Liver (tissue), 9 donors: ENCODE results near the gene IRF4. TPM values are rescaled to one million over a fixed set of nuclear protein-coding genes. Genes with fewer than 3 reads are reported as not detected.

ENCODE experiments used
- DNase-seq: peaks from one replicate; pipeline ENCODE4 v3.0.0-alpha.2; 2017; ENCODE audit warnings: low spot score
- H3K27ac ChIP-seq, 2 donors: one replicate each; pipeline ENCODE4 v1.7.0; 2013; ENCODE audit warnings: inconsistent platforms in 2 of 2, low read length in 2 of 2, control low read depth in 1 of 2, low read depth in 1 of 2, mild to moderate bottlenecking in 1 of 2
- H3K27me3 ChIP-seq, 4 donors: one replicate each; pipeline versions ENCODE4 v1.6.1 to v1.7.0; 2013; ENCODE audit warnings: low read length in 3 of 4, inconsistent platforms in 1 of 4, mild to moderate bottlenecking in 1 of 4, moderate library complexity in 1 of 4; ENCODE audit not compliant: control insufficient read depth in 4 of 4, insufficient read depth in 4 of 4
- H3K36me3 ChIP-seq, 4 donors: one replicate each; pipeline versions ENCODE4 v1.6.1 to v1.7.0; 2013; ENCODE audit warnings: low read length in 3 of 4, mild to moderate bottlenecking in 3 of 4, low read depth in 1 of 4, moderate library complexity in 1 of 4; ENCODE audit not compliant: control insufficient read depth in 4 of 4, insufficient read depth in 3 of 4
- H3K4me1 ChIP-seq, 4 donors: one replicate each; pipeline versions ENCODE4 v1.6.1 to v1.7.0; 2013; ENCODE audit warnings: low read length in 3 of 4, mild to moderate bottlenecking in 3 of 4, moderate library complexity in 1 of 4; ENCODE audit not compliant: control insufficient read depth in 4 of 4, insufficient read depth in 4 of 4
- H3K4me3 ChIP-seq, 3 donors: one replicate each; pipeline versions ENCODE4 v1.6.1 to v1.7.0; 2013; ENCODE audit warnings: low read length in 3 of 3, control low read depth in 1 of 3, low read depth in 1 of 3, mild to moderate bottlenecking in 1 of 3
- H3K9ac ChIP-seq, 2 donors: one replicate each; pipeline ENCODE4 v1.7.0; 2013; ENCODE audit warnings: low read length in 2 of 2, mild to moderate bottlenecking in 2 of 2, moderate library complexity in 2 of 2, control low read depth in 1 of 2, low read depth in 1 of 2
- H3K9me3 ChIP-seq, 4 donors: one replicate each; pipeline versions ENCODE4 v1.6.1 to v1.7.0; 2013; ENCODE audit warnings: low read length in 3 of 4; ENCODE audit not compliant: control insufficient read depth in 4 of 4
- ATF3 ChIP-seq: IDR thresholded peaks from 2 replicates; pipeline ENCODE4 v1.6.1; 2016; ENCODE audit warnings: antibody characterized with exemption
- EGR1 ChIP-seq, 2 donors: IDR thresholded peaks; 2 replicates each; pipeline ENCODE4 v1.6.1; 2016 to 2018; ENCODE audit warnings: antibody characterized with exemption in 2 of 2, low read depth in 2 of 2
- FOXA2 ChIP-seq: IDR thresholded peaks from 2 replicates; pipeline ENCODE4 v1.6.1; 2016; ENCODE audit warnings: antibody characterized with exemption
- GABPA ChIP-seq, 2 donors: IDR thresholded peaks in 1 of 2; conservative IDR thresholded peaks in 1 of 2; 2 replicates each; pipeline ENCODE4 v1.6.1; 2016; ENCODE audit warnings: antibody characterized with exemption in 2 of 2, mild to moderate bottlenecking in 1 of 2, moderate library complexity in 1 of 2
- HNF4A ChIP-seq, 2 donors: conservative IDR thresholded peaks; 2 replicates each; pipeline ENCODE4 v1.6.1; 2016; ENCODE audit warnings: antibody characterized with exemption in 2 of 2, mild to moderate bottlenecking in 2 of 2
- HNF4G ChIP-seq: IDR thresholded peaks from 2 replicates; pipeline ENCODE4 v1.6.1; 2016; ENCODE audit warnings: antibody characterized with exemption
- JUND ChIP-seq, 2 donors: IDR thresholded peaks; 2 replicates each; pipeline ENCODE4 v1.6.1; 2016; ENCODE audit warnings: antibody characterized with exemption in 2 of 2
- MAX ChIP-seq: IDR thresholded peaks from 2 replicates; pipeline ENCODE4 v1.6.1; 2016; ENCODE audit warnings: antibody characterized with exemption
- NR2F2 ChIP-seq: IDR thresholded peaks from 2 replicates; pipeline ENCODE4 v1.6.1; 2016; ENCODE audit warnings: antibody characterized with exemption
- TAF1 ChIP-seq: conservative IDR thresholded peaks from 2 replicates; pipeline ENCODE4 v1.6.1; 2016; ENCODE audit warnings: antibody characterized with exemption, mild to moderate bottlenecking
- YY1 ChIP-seq: IDR thresholded peaks from 2 replicates; pipeline ENCODE4 v1.6.1; 2016; ENCODE audit warnings: antibody characterized with exemption, mild to moderate bottlenecking
- WGBS: extraction: QIAGEN DNeasy Blood & Tissue Kit; methylation state at CpG from one replicate; pipeline ENCODE4 v1.1.7; 2013; 5-methylcytosine and 5-hydroxymethylcytosine counted together
- polyA plus RNA-seq, 2 donors: library from polyadenylated mRNA; stranded (reverse) in 1 of 2; unstranded in 1 of 2; fragments of 200-250 nt in 1 of 2; fragments of >200 nt in 1 of 2; fragmentation: Nextera tagmentation in 1 of 2; extraction: Ambion mirVana in 1 of 2; gene quantifications; one replicate each; pipeline versions ENCODE4 v1.2.1 to v1.2.3, GENCODE V29; 2013 to 2015
- total RNA-seq, 2 donors: library from RNA; depleted of rRNA; stranded (reverse); fragments of >200 nt; gene quantifications; one replicate each; pipeline ENCODE4 v1.2.3, GENCODE V29; 2014
- TF ChIP-seq, protein P1 (sequence below): IDR thresholded peaks from 2 replicates; pipeline ENCODE4 v1.6.1; 2016; ENCODE audit warnings: antibody characterized with exemption, mild to moderate bottlenecking
- TF ChIP-seq, protein P2 (sequence below): IDR thresholded peaks from 2 replicates; pipeline ENCODE4 v1.6.1; 2016; ENCODE audit warnings: antibody characterized with exemption
- donor health status: healthy.
- donor health status: healthy.
- donor health status: healthy.
- donor health status: healthy.
- donor health status: healthy.

The IRF4 gene
- total and polyA plus RNA-seq, 4 donors = 0.68 to 1.6 (median 1.1) TPM

- TF ChIP-seq ATF3 = no peak
- TF ChIP-seq, protein P1, sequence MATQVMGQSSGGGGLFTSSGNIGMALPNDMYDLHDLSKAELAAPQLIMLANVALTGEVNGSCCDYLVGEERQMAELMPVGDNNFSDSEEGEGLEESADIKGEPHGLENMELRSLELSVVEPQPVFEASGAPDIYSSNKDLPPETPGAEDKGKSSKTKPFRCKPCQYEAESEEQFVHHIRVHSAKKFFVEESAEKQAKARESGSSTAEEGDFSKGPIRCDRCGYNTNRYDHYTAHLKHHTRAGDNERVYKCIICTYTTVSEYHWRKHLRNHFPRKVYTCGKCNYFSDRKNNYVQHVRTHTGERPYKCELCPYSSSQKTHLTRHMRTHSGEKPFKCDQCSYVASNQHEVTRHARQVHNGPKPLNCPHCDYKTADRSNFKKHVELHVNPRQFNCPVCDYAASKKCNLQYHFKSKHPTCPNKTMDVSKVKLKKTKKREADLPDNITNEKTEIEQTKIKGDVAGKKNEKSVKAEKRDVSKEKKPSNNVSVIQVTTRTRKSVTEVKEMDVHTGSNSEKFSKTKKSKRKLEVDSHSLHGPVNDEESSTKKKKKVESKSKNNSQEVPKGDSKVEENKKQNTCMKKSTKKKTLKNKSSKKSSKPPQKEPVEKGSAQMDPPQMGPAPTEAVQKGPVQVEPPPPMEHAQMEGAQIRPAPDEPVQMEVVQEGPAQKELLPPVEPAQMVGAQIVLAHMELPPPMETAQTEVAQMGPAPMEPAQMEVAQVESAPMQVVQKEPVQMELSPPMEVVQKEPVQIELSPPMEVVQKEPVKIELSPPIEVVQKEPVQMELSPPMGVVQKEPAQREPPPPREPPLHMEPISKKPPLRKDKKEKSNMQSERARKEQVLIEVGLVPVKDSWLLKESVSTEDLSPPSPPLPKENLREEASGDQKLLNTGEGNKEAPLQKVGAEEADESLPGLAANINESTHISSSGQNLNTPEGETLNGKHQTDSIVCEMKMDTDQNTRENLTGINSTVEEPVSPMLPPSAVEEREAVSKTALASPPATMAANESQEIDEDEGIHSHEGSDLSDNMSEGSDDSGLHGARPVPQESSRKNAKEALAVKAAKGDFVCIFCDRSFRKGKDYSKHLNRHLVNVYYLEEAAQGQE = no peak
- TF ChIP-seq YY1 = no peak
- no peak for TF ChIP-seq HNF4G
- no peak for TF ChIP-seq MAX
- TF ChIP-seq FOXA2 = no peak
- no peak for TF ChIP-seq TAF1
- no peak for TF ChIP-seq NR2F2
- TF ChIP-seq, protein P2, sequence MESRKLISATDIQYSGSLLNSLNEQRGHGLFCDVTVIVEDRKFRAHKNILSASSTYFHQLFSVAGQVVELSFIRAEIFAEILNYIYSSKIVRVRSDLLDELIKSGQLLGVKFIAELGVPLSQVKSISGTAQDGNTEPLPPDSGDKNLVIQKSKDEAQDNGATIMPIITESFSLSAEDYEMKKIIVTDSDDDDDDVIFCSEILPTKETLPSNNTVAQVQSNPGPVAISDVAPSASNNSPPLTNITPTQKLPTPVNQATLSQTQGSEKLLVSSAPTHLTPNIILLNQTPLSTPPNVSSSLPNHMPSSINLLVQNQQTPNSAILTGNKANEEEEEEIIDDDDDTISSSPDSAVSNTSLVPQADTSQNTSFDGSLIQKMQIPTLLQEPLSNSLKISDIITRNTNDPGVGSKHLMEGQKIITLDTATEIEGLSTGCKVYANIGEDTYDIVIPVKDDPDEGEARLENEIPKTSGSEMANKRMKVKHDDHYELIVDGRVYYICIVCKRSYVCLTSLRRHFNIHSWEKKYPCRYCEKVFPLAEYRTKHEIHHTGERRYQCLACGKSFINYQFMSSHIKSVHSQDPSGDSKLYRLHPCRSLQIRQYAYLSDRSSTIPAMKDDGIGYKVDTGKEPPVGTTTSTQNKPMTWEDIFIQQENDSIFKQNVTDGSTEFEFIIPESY = no peak
- TF ChIP-seq GABPA (IDR thresholded peaks at IDR 0.05 in 1 of 2, conservative IDR thresholded peaks at IDR 0.05 in 1 of 2) = no peak
- Histone ChIP-seq H3K4me1 (peaks cover 0 to 5% (median 0%) of the 10 kb centered on the region in 4 donors), H3K4me3 (no peak overlapping the region), H3K36me3 (peaks cover 0 to 6% (median 2%) of the 10 kb centered on the region in 4 donors), H3K27ac (no peak overlapping the region), H3K27me3 (no peaks in the 10 kb centered on the region), H3K9me3 (no peaks in the 10 kb centered on the region), H3K9ac (no peak overlapping the region)
- 90% methylated on average over 15 of the region's 15 CpGs for WGBS
- DNase-seq = no peak
These were observed 36.8 kb upstream of the IRF4 start for GRCh38 chr6:354631-355280.

DNA sequence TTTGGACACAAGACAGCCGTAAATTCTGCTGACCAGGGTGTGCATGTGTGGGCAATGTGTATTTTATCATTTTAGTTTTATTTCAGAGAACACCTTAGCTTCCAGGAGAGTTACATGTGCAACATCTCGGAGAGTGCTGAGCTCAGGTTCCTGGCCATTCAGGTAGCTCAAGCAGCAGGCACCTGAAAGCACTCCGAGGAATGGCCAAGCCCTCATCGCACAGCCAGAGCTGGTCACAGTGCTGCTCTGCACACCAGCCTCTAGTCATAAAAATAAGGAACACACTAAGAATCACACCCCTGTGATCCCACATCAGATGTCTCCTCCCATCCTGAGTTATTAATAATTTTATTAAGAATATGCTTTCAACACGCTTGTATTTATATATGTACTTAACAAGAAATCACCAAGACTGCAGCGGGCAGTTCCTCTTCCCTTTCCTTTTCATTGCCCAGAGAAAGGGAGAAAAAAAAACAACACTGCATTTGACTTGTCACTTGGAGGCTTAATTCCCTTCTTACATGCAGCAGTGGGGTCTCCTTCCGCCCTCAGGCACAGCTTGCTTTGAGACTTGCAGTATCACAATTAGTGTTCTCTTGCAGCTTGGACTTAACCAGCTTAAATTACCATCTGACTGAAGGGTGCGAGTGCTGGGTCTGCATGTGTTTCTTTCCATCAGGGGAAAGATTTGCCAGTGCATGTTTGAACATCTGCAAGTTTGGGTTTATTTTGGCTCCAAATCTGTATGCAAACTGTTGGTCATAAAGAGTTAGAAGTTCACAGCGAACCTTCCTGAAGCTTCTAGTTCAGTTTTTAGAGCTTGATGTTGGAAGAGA lies 36.0 kb upstream of the IRF4 start:
- H3K27ac ChIP-seq = peak overlapping the region in 1 of 2 donors; percentile 29
- no peak for DNase-seq
- 74% methylated on average over 9 of the region's 9 CpGs for WGBS
- peak in 1 of 2 donors; percentile 44 for TF ChIP-seq JUND (IDR thresholded peaks at IDR 0.05)
- peak in 1 of 2 donors; percentile 60 for TF ChIP-seq HNF4A (conservative IDR thresholded peaks at IDR 0.05)
- TF ChIP-seq ATF3 = no peak
- TF ChIP-seq, protein P1 = peak; percentile 66
- no peak for TF ChIP-seq HNF4G
- TF ChIP-seq FOXA2 = peak; percentile 74
- TF ChIP-seq, protein P2 = no peak
- peak in 1 of 2 donors; percentile 65 for TF ChIP-seq EGR1 (IDR thresholded peaks at IDR 0.05; ENCODE audit: low read depth in 2 of 2)
- TF ChIP-seq TAF1 = no peak
- no peak for TF ChIP-seq GABPA (IDR thresholded peaks at IDR 0.05 in 1 of 2, conservative IDR thresholded peaks at IDR 0.05 in 1 of 2)

More for the DNA sequence above, 36.0 kb upstream of the IRF4 start:
- no peaks in the 10 kb centered on the region for H3K27me3 ChIP-seq
- no peaks in the 10 kb centered on the region for H3K9me3 ChIP-seq
- no peak overlapping the region for H3K4me3 ChIP-seq
- H3K4me1 ChIP-seq = peaks cover 0 to 5% (median 0%) of the 10 kb centered on the region in 4 donors
- no peak overlapping the region for H3K9ac ChIP-seq
- peaks cover 0 to 6% (median 0%) of the 10 kb centered on the region in 4 donors for H3K36me3 ChIP-seq
